ENCODE data around the gene ATP8B3.

Gene ATP8B3

GRCh38 chr19:1825909-1826556 is 14.0 kb upstream of the ATP8B3 start (continued):
- TF ChIP-seq ZNF692 (tag by site-specific recombination; IDR thresholded peaks at IDR 0.05): peak; percentile 49; the same call in 1 of the 2 replicates
- no peak for TF ChIP-seq HOXD13 (CRISPR knock-in tag; IDR thresholded peaks at IDR 0.05; ENCODE audit: borderline replicate concordance)
- TF ChIP-seq ZNF837 (tag by site-specific recombination; IDR thresholded peaks at IDR 0.05): no peak
- no peak for TF ChIP-seq OVOL3 (tag by site-specific recombination; IDR thresholded peaks at IDR 0.05)
- peak; percentile 74 for TF ChIP-seq ZIC2 (tag by site-specific recombination; IDR thresholded peaks at IDR 0.05)
- TF ChIP-seq, protein P1, sequence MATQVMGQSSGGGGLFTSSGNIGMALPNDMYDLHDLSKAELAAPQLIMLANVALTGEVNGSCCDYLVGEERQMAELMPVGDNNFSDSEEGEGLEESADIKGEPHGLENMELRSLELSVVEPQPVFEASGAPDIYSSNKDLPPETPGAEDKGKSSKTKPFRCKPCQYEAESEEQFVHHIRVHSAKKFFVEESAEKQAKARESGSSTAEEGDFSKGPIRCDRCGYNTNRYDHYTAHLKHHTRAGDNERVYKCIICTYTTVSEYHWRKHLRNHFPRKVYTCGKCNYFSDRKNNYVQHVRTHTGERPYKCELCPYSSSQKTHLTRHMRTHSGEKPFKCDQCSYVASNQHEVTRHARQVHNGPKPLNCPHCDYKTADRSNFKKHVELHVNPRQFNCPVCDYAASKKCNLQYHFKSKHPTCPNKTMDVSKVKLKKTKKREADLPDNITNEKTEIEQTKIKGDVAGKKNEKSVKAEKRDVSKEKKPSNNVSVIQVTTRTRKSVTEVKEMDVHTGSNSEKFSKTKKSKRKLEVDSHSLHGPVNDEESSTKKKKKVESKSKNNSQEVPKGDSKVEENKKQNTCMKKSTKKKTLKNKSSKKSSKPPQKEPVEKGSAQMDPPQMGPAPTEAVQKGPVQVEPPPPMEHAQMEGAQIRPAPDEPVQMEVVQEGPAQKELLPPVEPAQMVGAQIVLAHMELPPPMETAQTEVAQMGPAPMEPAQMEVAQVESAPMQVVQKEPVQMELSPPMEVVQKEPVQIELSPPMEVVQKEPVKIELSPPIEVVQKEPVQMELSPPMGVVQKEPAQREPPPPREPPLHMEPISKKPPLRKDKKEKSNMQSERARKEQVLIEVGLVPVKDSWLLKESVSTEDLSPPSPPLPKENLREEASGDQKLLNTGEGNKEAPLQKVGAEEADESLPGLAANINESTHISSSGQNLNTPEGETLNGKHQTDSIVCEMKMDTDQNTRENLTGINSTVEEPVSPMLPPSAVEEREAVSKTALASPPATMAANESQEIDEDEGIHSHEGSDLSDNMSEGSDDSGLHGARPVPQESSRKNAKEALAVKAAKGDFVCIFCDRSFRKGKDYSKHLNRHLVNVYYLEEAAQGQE (tag by site-specific recombination; IDR thresholded peaks at IDR 0.05): no peak
- 0 out of 2 replicates have a peak, but pooled peaks have one; percentile 19 for TF ChIP-seq ZXDB (tag by site-specific recombination; IDR thresholded peaks at IDR 0.05)

GRCh38 chr19:1824252-1824622 is 12.2 kb upstream of the ATP8B3 start:
- Histone ChIP-seq H3K4me1 (ENCODE audit: control insufficient read depth, insufficient read depth, low read length) (no peaks in the 10 kb centered on the region), H3K36me3 (ENCODE audit: control insufficient read depth in 2 of 2, insufficient read depth in 1 of 2, low read length in 2 of 2) (peaks cover 19 to 70% of the 10 kb centered on the region in 2 experiments; a peak in 2 of 3 replicates), H3K9me3 (ENCODE audit: control insufficient read depth, insufficient read depth, low read depth, low read length) (no peaks in the 10 kb centered on the region), H3K27ac (ENCODE audit: extremely low read depth, low read depth, low read length) (no peak overlapping the region), H3K4me3 (ENCODE audit: low read depth, low read length) (no peak overlapping the region)
- TF ChIP-seq ZFP37 (tag by site-specific recombination; IDR thresholded peaks at IDR 0.05): no peak
- TF ChIP-seq, protein P2, sequence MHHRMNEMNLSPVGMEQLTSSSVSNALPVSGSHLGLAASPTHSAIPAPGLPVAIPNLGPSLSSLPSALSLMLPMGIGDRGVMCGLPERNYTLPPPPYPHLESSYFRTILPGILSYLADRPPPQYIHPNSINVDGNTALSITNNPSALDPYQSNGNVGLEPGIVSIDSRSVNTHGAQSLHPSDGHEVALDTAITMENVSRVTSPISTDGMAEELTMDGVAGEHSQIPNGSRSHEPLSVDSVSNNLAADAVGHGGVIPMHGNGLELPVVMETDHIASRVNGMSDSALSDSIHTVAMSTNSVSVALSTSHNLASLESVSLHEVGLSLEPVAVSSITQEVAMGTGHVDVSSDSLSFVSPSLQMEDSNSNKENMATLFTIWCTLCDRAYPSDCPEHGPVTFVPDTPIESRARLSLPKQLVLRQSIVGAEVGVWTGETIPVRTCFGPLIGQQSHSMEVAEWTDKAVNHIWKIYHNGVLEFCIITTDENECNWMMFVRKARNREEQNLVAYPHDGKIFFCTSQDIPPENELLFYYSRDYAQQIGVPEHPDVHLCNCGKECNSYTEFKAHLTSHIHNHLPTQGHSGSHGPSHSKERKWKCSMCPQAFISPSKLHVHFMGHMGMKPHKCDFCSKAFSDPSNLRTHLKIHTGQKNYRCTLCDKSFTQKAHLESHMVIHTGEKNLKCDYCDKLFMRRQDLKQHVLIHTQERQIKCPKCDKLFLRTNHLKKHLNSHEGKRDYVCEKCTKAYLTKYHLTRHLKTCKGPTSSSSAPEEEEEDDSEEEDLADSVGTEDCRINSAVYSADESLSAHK (tag by site-specific recombination; IDR thresholded peaks at IDR 0.05): no peak
- no peak for TF ChIP-seq ZBTB8A (tag by site-specific recombination; IDR thresholded peaks at IDR 0.05)
- TF ChIP-seq, protein P3, sequence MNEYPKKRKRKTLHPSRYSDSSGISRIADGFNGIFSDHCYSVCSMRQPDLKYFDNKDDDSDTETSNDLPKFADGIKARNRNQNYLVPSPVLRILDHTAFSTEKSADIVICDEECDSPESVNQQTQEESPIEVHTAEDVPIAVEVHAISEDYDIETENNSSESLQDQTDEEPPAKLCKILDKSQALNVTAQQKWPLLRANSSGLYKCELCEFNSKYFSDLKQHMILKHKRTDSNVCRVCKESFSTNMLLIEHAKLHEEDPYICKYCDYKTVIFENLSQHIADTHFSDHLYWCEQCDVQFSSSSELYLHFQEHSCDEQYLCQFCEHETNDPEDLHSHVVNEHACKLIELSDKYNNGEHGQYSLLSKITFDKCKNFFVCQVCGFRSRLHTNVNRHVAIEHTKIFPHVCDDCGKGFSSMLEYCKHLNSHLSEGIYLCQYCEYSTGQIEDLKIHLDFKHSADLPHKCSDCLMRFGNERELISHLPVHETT (tag by site-specific recombination; IDR thresholded peaks at IDR 0.05): no peak
- TF ChIP-seq GLI4 (tag by site-specific recombination; IDR thresholded peaks at IDR 0.05): no peak
- no peak for TF ChIP-seq ZNF501 (tag by site-specific recombination; IDR thresholded peaks at IDR 0.05)
- no peak for TF ChIP-seq ZNF624 (tag by site-specific recombination; IDR thresholded peaks at IDR 0.05)
- no peak for TF ChIP-seq ZNF37A (tag by site-specific recombination; IDR thresholded peaks at IDR 0.05)
- TF ChIP-seq ZNF830 (tag by site-specific recombination; IDR thresholded peaks at IDR 0.05; ENCODE audit: low read depth): no peak
- no peak for TF ChIP-seq ZNF658 (tag by site-specific recombination; IDR thresholded peaks at IDR 0.05)
- no peak for TF ChIP-seq ZFP69B (tag by site-specific recombination; IDR thresholded peaks at IDR 0.05)
- TF ChIP-seq, protein P4, sequence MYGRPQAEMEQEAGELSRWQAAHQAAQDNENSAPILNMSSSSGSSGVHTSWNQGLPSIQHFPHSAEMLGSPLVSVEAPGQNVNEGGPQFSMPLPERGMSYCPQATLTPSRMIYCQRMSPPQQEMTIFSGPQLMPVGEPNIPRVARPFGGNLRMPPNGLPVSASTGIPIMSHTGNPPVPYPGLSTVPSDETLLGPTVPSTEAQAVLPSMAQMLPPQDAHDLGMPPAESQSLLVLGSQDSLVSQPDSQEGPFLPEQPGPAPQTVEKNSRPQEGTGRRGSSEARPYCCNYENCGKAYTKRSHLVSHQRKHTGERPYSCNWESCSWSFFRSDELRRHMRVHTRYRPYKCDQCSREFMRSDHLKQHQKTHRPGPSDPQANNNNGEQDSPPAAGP (tag by site-specific recombination; IDR thresholded peaks at IDR 0.05): no peak
- ChIA-PET CTCF (interaction anchor here (0.6 to 5.0 kb wide), 8 partner anchors 13 to 683 kb away, joined by 3 to 53 read pairs (median 4); no protein-coding TSS in a partner anchor), POLR2A (interaction anchor here (1.9 kb wide), 1 partner anchor 13 kb away, joined by 4 read pairs; no protein-coding TSS in a partner anchor)

Data from HEK293 (cell line).